GM19395 (cell line): ENCODE results near the gene PTGIS.

Experiments used
- ATAC-seq: cut with Tn5 transposase; IDR thresholded peaks from one replicate; pipeline ENCODE4 v1.9.1; 2021; ENCODE audit warnings: mild to moderate bottlenecking, moderate library complexity; ENCODE audit not compliant: unreplicated experiment

Gene PTGIS

DNA sequence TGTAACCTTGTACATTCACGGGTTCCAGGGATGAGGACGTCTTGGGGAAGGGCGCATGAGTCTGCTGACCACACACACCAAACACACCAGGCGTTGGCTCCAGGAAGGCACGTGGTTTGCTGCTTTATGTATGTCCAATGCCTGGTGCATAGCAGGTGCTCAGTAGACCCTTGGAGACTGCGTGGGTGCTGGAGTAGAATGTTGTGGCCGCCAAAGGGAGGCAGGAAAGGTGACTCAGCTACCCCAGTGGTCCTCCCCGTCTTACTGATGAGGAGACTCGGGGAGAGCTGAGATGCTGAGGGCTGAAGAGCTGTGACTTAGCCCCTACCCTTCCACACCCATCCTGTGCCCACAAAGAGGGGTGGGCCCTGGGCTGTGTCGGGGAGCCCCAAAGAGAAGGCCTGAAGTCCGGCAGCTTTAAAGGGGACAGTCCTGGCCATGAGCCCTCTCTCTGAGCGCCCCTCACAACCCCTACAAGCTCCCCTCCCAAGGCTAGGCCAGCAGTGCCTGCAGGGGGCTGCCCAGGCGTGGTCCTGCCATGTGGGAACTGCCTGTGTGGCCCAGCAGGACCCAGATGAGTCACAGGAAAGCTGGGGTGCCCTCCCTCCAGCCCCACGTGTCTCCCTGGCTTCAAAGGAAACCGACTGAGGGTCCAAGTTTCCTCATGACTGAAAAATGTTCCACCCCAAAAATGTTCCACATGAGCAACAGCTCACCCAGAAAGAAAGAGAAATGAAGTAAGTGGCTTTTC is 28.0 kb upstream of the PTGIS start:
- ATAC-seq = no peak

DNA sequence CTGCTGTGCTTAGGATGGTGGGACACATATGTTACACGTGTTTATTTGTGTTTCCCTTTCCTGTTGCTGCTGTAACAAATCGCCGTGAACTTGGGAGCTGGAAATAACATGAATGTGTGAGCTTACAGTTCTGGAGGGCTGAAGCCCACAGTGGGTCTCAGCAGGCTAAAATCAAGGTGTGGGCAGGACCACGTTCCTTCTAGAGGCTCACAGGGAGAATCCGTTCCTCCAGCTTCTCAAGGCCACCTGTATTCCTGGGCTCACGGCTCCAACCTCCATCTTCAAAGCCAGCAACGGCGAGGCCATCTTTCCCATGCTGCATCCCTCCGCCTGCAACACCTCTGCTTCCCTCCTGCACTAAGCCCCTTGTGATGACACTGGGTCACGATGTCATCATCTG is 27.4 kb upstream of the PTGIS start:
- ATAC-seq = no peak

DNA sequence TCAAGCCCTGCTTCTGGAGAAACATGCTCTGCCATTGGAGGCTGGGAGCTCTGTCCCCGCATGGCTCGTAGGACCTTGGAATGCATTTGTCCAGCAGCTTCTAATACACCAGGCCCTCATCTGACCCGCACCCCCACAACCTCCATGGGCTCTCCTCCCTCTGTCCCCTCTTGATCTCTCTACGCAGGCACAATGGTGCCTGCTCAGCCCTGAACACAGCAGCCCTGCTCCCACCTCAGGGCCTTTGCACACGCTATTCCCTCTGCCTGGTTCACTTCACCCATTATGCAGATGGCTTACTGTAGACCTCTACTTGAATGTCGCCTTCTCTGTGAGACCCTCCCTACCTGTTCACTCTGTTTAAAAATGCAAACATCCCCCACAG is 27.0 kb upstream of the PTGIS start:
- no peak for ATAC-seq

DNA sequence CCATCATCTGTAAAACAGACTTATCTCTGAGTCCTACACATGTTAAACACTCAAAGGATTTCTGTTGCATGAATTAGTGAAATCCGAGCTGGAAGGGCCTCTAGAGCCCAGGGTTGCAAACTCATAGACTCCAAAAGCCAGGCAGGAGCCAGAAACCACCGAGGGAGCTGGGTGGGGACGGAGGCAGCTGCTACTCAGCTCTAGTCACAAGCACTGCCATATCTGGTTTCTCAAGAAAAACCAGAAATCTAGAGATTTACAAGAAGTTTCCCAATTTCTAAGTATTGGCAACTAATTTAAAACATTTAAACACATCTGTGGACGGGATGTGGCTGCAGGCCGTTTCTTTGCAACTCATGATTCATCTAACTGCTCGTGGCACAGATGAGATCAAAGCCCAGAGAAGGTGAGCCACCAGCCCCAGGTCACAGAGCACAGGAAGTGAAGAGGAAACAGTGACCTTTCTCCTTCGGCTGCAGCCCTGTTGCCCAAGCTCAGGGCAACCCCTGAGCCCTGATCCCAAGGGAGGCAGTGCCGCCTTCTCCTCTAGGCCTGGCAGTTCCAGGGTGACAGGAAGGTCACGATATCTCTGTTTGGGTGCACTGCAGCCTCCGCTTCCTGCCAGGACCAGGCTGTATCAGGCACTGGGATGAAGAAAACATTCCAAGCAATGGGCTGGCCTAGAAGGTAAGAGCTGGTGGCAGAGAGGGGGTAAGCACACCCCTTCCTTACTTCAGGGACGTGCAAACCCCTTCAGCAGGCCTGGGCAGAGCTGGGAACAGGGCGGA is 26.4 kb upstream of the PTGIS start:
- no peak for ATAC-seq

DNA sequence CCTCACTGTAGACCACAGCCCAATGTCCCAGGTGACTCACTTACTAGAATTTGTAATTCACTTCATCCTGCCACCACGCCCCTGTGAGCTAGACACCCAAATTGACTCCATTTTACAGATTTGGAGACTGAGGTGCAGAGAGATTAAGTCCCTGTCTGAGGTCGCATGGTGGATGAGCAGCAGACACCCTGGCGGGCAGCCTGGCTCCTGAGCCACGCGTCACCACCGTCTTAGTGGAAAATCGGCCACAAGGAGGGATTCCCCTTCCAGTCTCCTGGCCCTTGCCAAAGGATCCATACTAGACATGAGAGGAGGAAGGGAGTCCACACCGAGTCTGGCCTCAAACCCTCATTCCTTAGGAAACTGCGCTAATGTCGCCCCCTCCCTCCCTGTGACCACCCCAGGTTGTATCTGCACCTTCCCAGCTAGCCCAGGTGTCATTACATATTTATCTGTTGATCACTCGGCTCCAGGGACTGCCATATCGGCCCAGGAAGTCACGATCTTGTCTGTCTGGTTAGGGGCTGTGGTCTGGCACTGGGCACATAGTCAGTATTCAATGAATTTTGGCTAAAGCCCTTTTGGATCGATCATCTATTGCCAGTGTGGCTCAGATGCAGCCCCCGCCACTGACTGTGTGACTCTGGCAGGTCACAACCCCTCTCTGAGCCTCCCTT is 25.7 kb upstream of the PTGIS start:
- no peak for ATAC-seq

DNA sequence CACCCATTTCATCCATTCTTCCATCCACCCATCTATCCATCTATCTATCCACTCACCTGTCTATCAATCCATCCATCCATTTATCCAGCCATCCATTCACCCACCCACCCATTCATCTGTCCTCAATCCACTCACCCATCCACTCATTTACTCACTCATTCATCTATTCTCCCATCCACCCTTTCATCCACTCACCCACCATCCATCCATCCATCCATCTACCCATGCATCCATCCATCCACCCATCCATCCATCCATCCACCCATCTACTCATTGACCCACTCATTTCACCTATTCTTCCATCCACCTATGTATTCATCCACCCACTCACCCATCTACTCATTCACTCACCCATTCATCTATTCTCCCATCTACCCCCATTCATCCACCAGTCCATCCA is 24.2 kb upstream of the PTGIS start:
- ATAC-seq = no peak

DNA sequence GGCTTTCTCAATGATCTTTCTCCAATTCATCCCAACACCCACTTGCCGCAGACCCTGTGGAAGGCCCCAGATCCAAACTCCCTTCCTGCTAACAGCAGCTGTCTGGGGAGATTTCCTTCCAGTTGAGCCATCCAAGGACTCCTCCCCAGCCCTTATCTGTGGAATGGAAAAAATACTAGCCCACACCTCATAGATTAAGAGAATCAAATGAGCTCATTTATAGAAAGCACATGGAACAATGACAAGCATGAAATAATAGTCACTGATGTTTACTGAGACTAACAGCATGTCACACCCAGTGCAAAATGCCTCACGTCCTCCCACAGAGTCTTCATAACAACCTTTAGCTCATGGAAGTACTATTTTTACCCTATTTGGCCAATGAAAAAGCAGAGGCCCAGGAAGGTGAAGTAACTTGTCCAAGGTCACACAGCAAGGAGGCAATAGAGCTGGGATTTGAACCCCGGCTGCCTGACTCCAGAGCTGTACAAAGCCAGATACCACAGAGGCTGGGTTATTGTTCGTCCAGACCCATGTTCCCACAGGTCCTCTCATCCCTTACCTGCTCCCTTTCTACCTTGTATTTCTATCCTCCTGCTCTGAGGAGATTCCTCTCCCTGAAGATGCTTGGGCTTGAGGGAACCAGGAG is 23.4 kb upstream of the PTGIS start:
- no peak for ATAC-seq

DNA sequence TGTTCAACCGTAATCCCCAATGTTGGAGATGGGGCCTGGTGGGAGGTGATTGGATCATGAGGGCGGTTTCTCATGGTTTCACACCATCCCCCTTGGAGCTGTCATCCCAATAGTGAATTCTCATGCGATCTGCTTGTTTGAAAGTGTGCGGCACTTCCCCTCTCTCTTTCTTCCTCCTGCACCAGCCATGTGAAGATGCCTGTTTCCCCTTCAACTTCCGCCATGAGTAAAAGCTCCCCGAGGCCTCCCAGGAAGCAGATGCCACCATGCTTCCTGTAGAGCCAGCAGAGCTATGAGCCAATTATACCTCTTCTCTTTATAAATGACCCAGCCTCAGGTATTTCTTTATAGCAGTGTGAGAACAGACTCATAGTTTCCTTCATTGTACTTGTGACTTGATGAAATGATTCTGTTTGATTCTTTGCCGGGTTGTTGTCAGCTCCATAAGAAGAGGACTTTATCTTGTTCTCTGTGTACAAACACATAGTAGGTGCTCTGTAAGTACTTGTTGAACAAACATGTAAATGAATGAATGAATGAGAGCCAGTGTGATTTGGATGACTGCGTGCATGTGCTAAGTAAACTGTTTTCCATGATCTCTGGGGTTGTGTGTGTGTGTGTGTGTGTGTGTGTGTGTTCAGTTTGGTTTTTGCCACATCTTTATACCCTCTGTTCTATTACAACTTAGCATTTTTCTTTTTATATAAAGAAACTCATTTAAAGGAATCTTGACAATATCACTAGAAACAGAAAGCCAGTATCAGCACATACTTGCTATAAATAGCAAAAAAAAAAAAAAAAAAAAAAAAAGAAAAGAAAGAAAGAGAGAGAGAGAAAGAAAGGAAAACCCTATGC is 22.5 kb upstream of the PTGIS start:
- no peak for ATAC-seq

DNA sequence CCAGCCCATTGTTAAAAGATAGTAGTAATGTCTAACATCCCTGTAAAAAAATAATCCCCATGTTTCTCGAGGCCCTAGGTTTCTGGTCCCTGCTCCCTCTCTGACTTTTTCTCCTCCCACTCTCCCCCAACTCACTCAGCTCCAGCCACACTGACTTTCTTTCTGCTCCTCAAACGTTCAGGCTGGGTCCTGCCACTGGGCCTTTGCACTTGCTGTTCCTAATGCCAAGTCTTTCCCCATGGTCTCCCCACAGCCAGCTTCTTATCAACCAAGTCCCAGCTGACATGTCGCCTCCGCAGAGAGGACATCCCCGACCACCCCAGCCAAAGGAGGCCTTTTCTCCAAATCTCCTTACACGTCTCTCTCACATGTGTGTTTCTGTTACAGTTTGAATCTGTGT is 21.8 kb upstream of the PTGIS start:
- ATAC-seq = no peak

DNA sequence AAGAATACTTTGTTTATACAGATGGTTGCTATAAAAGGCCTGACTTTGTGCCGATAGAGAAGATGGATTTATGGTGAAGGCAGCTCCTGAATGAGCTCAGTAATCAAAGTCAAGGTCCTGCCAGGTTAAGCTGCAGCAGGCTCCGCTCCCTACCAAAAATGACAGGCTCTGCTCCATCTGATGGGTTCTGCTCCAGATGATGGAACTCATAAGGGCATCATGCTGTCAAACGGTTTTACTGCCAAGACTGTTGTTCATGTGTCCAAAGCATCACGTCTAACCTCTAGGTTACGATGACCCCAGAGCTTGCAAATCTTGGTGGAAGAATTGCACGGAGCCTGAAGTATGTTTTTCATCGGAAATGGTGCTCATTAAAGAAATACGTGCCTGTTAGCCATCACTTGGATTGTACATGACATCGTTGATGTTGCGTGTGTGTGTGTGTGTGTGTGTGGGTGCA is 19.2 kb upstream of the PTGIS start:
- ATAC-seq = no peak

DNA sequence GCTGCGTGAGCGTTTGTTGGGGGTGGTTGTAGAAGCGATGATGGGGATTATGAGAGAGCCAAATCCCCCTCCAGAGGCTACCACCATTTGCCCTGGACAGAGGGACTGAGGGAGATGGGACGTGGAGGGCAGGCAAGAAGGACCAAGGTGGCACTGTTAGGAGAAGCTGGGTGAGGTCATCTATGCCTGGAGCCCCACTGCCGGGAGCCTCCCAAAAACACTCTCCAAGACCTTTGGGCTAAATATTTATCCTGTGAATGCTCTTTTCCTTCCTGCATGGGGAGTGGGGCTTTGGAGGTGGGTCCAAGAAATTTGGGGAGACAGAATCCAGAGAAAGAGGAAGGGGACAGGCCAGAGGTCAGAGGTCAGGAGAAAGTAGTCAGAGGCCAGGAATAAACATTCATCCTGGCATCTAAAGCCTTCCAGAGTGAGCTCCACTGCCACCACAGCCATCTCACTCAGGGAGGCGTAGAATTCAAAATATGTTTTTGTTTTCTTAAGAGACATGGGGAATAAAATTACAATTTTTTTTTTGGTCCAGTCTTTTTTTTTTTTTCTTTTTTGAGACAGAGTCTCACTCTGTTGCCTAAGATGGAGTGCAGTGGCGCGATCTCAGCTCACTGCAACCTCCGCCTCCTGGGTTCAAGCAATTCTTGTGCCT is 17.8 kb upstream of the PTGIS start:
- ATAC-seq = no peak

DNA sequence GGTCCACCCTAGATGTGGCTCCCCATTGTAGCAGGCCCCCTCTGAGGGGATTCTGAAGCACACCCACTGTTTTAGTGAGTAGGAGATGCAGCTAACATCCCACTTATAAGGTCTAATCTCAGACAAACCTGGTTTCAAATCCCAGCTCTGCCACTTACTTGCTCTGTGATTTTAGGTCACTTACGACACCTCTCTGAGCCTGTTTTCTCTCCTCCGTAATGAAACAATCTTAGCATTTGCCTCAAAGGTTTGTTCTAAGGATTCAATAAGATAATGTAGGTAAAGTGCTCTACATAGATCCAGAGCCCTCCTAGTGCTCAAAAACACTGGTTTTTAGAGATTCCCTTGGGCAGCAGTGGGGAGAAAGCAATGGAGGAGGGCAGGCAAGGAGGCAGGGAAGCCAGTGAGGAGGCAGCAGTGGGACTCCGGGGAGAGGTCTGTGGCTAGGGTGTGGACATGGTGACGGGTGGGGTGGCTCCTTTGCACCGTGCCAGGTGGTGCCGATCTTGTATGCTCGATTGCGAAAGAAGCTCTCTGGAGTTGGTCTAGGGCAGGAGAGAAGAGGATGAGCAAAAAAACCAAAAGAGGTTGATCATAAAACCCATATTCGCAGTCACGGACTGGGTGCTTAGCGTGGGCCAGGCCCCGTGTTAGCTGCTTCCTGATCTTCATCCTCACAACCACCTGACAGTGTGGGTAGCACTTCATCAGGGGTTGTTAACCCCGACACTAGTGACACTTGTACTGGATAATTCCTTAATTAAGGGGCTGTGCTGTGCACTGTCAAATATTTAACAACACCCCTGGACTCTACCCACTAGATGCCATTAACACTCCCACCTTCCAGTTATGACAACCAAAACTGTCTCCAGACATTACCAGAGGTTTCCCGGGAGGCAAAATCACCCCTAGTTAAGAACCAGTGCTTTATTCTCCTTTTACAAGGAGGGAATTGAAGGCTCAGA is 16.8 kb upstream of the PTGIS start:
- ATAC-seq = no peak

DNA sequence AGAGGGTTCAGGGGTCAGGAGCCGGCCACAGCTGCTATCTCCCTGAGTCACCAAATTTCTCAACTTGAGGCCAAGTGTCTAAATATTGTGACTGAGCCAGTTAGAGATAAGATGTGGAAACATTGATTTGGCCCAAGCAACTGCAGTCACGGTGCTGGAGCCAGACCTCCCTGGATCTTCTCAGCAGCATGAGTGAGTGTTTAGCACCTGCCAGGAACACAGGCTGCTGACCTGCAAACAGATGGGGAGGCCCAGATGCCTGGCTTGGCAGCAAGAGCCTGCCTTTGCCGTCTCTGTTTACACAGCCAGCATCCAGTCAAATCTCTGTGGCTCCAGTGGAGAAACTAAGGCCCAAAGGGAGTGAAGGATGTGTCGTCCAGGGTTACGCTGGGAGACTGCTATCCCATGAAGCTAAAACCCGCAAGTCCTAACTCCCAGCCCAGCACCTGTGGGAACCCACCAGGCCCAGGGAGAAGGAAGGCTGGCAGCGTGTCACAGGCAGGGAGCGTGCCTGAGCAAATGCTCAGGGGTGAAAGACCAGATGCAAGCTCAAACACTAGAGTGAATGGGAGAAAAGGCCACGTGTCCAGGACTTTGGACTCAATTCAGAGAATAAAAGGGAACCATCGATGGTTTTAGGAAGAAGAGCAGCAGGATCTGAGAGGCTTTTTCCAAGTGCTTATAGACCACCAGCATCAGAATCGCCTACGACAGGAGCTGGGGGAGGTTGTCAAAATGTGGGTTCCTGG is 15.9 kb upstream of the PTGIS start:
- ATAC-seq = no peak

DNA sequence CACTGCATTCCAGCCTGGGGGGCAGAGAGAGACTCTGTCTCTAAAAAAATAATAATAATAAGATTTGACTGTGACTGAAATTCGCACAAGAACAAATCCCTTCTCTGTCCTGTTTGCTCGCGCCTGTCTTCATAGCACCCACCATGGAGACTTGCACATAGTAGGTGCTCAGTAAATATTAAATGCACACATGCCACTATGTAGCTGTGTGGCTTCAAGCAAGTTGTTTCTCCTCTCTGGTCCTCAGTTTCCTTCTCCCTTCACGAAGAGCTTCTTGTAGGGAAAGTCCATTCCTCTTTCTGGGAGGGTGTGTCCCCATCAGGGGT is 15.4 kb upstream of the PTGIS start:
- no peak for ATAC-seq

DNA sequence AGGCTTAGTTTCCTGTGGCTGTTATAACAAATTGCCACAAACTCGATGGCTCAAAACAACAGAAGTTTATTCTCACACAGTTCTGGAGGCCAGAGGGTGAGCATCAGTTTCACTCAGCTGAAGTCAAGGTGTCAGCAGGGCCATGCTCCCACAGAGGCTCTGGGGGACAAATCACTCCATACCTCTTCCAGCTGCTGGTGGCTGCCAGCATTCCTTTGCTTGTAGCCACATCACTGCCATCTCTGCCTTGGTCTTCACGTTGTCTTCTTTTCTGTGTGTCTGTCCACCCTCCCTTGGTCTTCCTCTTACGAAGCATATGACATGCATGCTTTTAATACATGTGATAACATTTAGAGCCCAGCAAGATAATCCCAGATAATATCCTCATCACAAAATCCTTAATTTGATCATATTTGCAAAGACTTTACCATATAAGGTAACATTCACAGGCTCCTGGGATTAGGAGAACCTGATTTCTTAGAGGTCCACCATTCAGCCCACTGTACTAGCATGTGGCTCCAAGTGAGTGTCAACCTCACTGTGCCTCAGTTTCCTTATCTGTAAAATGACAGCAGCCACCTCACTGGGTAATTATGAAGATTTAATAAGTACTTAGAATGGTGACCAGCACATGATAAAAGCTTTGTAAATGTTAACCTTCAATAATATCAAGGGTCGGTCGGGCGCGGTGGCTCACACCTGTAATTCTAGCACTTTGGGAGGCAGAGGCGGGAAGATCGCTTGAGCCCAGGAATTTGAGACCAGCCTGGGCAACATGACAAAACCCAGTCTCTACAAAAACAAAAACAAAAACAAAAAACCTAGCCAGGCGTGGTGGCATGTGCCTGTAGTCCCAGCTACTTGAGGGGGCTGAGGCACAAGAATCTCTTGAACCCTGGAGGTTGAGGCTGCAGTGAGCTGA is 14.7 kb upstream of the PTGIS start:
- no peak for ATAC-seq

DNA sequence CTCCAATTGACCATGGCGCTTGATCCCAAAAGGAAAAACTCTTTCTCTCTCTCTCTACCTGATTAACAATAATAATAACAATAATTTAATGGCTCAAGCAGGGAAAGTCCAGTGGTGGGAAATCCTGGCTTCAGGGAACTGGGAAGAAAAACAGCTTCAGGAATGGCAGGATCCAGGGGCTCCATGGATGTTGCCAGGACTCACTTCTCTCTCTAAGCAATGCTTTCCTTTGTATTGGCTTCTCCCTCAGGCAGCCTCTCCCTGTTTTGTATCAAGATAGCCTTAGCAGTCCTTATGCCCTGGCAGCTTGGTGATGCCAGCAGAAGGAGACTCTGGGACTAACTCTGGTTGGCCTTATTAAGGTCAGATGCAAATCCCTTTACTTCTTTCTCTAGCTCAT is 13.5 kb upstream of the PTGIS start:
- no peak for ATAC-seq

DNA sequence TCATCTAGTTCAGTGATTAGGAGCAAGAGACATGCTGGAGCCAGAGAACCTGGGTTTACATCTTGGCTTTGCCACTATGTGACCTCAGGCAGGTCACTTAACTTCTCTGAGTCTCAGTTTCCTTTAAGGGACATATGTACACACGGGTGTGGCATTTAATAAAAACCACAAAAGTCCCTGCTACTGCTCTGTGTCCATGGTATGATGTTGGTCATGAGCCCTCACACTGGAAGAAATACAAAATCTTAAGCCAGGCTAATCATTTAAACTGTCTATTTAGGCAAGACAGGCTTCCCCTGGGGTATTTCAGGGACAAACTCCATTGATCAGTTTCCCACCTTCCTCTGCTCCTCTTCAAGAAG is 12.9 kb upstream of the PTGIS start:
- no peak for ATAC-seq
